HL-60 (cell line): ENCODE measurements around the gene PTPRN2.

Experiments used
- CTCF ChIP-seq: IDR thresholded peaks from one replicate; pipeline ENCODE4 v1.5.1; 2011; ENCODE audit warnings: low read length, control low read depth, inconsistent platforms; ENCODE audit not compliant: insufficient read depth
- POLR2AphosphoS5 ChIP-seq: IDR thresholded peaks from 2 replicates; pipeline ENCODE4 v1.6.1; 2012; ENCODE audit warnings: low read depth
- TF ChIP-seq, protein P1 (sequence below): IDR thresholded peaks from 2 replicates; pipeline ENCODE4 v1.6.1; 2012; ENCODE audit warnings: low read depth; ENCODE audit not compliant: insufficient replicate concordance

- TF ChIP-seq, protein P1, sequence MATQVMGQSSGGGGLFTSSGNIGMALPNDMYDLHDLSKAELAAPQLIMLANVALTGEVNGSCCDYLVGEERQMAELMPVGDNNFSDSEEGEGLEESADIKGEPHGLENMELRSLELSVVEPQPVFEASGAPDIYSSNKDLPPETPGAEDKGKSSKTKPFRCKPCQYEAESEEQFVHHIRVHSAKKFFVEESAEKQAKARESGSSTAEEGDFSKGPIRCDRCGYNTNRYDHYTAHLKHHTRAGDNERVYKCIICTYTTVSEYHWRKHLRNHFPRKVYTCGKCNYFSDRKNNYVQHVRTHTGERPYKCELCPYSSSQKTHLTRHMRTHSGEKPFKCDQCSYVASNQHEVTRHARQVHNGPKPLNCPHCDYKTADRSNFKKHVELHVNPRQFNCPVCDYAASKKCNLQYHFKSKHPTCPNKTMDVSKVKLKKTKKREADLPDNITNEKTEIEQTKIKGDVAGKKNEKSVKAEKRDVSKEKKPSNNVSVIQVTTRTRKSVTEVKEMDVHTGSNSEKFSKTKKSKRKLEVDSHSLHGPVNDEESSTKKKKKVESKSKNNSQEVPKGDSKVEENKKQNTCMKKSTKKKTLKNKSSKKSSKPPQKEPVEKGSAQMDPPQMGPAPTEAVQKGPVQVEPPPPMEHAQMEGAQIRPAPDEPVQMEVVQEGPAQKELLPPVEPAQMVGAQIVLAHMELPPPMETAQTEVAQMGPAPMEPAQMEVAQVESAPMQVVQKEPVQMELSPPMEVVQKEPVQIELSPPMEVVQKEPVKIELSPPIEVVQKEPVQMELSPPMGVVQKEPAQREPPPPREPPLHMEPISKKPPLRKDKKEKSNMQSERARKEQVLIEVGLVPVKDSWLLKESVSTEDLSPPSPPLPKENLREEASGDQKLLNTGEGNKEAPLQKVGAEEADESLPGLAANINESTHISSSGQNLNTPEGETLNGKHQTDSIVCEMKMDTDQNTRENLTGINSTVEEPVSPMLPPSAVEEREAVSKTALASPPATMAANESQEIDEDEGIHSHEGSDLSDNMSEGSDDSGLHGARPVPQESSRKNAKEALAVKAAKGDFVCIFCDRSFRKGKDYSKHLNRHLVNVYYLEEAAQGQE, result no peak
- TF ChIP-seq POLR2AphosphoS5, result no peak
- TF ChIP-seq CTCF, result no peak
Observed at GRCh38 chr7:157873664-157874063, 714.0 kb downstream of the PTPRN2 start.
